GM19239 (cell line): ENCODE data around the gene CHADL.
"Not testable (repeated sequence)": the region's sequence is repeated elsewhere in the genome, so short reads cannot be mapped to it uniquely, and the experiment has no call there.

Source experiments
- DNase-seq: peaks from one replicate; pipeline ENCODE4 v3.0.0; 2011; ENCODE audit warnings: low spot score; ENCODE audit not compliant: insufficient read length
- FAIRE-seq: peaks from 2 replicates; lab custom pipeline; 2011; peaks lifted over from hg19 to GRCh38; lab: Jason Lieb, UNC

Gene CHADL

GRCh38 chr22:41240377-41241132 lies at the start of gene CHADL:
Gene CHADL, minus strand, starts transcription at chr22:41240931. Its CDS starts 50 bp downstream, at chr22:41240881.
- FAIRE-seq (no peak), DNase-seq (no peak)

- no peak for FAIRE-seq
- DNase-seq, result no peak
Measured at GRCh38 chr22:41289671-41290070, 48.9 kb upstream of the CHADL start.

- FAIRE-seq (no peak), DNase-seq (no peak)
Measured at GRCh38 chr22:41288245-41288946, 47.7 kb upstream of the CHADL start.

GRCh38 chr22:41286639-41287091 lies 45.9 kb upstream of the CHADL start:
- DNase-seq (no peak), FAIRE-seq (no peak)

- FAIRE-seq (peak; percentile 99), DNase-seq (peak; percentile 98)
Measured at GRCh38 chr22:41285820-41286638, 45.3 kb upstream of the CHADL start, which contains the start of gene RANGAP1. Gene RANGAP1, minus strand, starts transcription at chr22:41286187. Its CDS starts 5,143 bp downstream, at chr22:41281044.

GRCh38 chr22:41285441-41285819 lies 44.7 kb upstream of the CHADL start:
- FAIRE-seq (no peak), DNase-seq (peak; percentile 50)

GRCh38 chr22:41284465-41284864 lies 43.7 kb upstream of the CHADL start:
- FAIRE-seq, result no peak
- no peak for DNase-seq

GRCh38 chr22:41280854-41281253 lies 40.1 kb upstream of the CHADL start:
- DNase-seq (no peak), FAIRE-seq (no peak)

- no peak for FAIRE-seq
- DNase-seq, result no peak
Measured at GRCh38 chr22:41280065-41280464, 39.3 kb upstream of the CHADL start.

- DNase-seq (no peak), FAIRE-seq (no peak)
Measured at GRCh38 chr22:41274856-41275255, 34.1 kb upstream of the CHADL start.

GRCh38 chr22:41273128-41273527 lies 32.4 kb upstream of the CHADL start:
- DNase-seq, result no peak
- no peak for FAIRE-seq

GRCh38 chr22:41271787-41272186 lies 31.1 kb upstream of the CHADL start:
- no peak for FAIRE-seq
- no peak for DNase-seq

- DNase-seq (no peak), FAIRE-seq (no peak)
Measured at GRCh38 chr22:41267958-41268357, 27.2 kb upstream of the CHADL start.

- FAIRE-seq (no peak), DNase-seq (no peak)
Measured at GRCh38 chr22:41264408-41264941, 23.7 kb upstream of the CHADL start.

GRCh38 chr22:41263704-41264103 lies 23.0 kb upstream of the CHADL start:
- FAIRE-seq, result no peak
- DNase-seq, result no peak

- FAIRE-seq, result no peak
- DNase-seq, result no peak
Measured at GRCh38 chr22:41262250-41262765, 21.6 kb upstream of the CHADL start.

- DNase-seq, result no peak
- FAIRE-seq, result no peak
Measured at GRCh38 chr22:41261541-41262249, 21.0 kb upstream of the CHADL start.

- no peak for DNase-seq
- FAIRE-seq, result no peak
Measured at GRCh38 chr22:41260871-41261270, 20.1 kb upstream of the CHADL start.

- FAIRE-seq, result not testable (repeated sequence)
Measured at GRCh38 chr22:41259756-41260155, 19.0 kb upstream of the CHADL start.

GRCh38 chr22:41257696-41258095 lies 17.0 kb upstream of the CHADL start:
- DNase-seq, result no peak
- no peak for FAIRE-seq

More at GRCh38 chr22:41259756-41260155, 19.0 kb upstream of the CHADL start:
- DNase-seq, result not testable (repeated sequence)
